Cardiac fibroblast (primary cell): ENCODE results near the gene PITX3.

Source experiments
- DNase-seq, 2 donors: peaks; one replicate each; pipeline versions ENCODE4 v3.0.0 to v3.0.0-alpha.2; 2010; ENCODE audit warnings: low read depth in 2 of 2
- H3K4me3 ChIP-seq, 2 donors: replicated peaks in 1 of 2; 1 replicate in 1 of 2; 2 replicates in 1 of 2; pipeline ENCODE4 v1.5.1; 2011; ENCODE audit warnings: low read depth in 2 of 2, low read length in 2 of 2, mild to moderate bottlenecking in 2 of 2, moderate library complexity in 1 of 2
- CTCF ChIP-seq: IDR thresholded peaks from one replicate; pipeline ENCODE4 v1.5.1; 2011; ENCODE audit warnings: low read depth, mild to moderate bottlenecking, low read length, inconsistent platforms

PITX3 gene

GRCh38 chr10:102284531-102284930, 43.2 kb upstream of the PITX3 start:
- no peak overlapping the region for H3K4me3 ChIP-seq
- TF ChIP-seq CTCF: no peak
- DNase-seq: no peak

GRCh38 chr10:102283890-102284289, 42.6 kb upstream of the PITX3 start:
- H3K4me3 ChIP-seq: no peak overlapping the region
- DNase-seq: no peak
- TF ChIP-seq CTCF: no peak

- no peak overlapping the region for H3K4me3 ChIP-seq
- no peak for TF ChIP-seq CTCF
- DNase-seq: no peak
Measured at GRCh38 chr10:102283488-102283887, 42.2 kb upstream of the PITX3 start.

GRCh38 chr10:102281102-102281487, 39.8 kb upstream of the PITX3 start:
- no peak for TF ChIP-seq CTCF
- peak in 1 of 2 donors; percentile 46 for DNase-seq
- H3K4me3 ChIP-seq: peak overlapping the region in 1 of 2 donors; percentile 6

GRCh38 chr10:102280397-102281101, 39.2 kb upstream of the PITX3 start:
- TF ChIP-seq CTCF: no peak
- DNase-seq: peak; percentile 42 to 58

GRCh38 chr10:102279104-102279503, 37.8 kb upstream of the PITX3 start:
- no peak overlapping the region for H3K4me3 ChIP-seq
- no peak for DNase-seq
- no peak for TF ChIP-seq CTCF

More at GRCh38 chr10:102280397-102281101, 39.2 kb upstream of the PITX3 start:
- H3K4me3 ChIP-seq: peak overlapping the region in 1 of 2 donors; percentile 6

GRCh38 chr10:102275343-102275742, 34.0 kb upstream of the PITX3 start:
- TF ChIP-seq CTCF: no peak
- H3K4me3 ChIP-seq: no peak overlapping the region
- no peak for DNase-seq
